OCI-LY7 (cell line): ENCODE measurements around the gene EEPD1. TPM values are rescaled to one million over a fixed set of nuclear protein-coding genes. Genes with fewer than 3 reads are reported as not detected.

Source experiments
- BruUV-seq: library from RNA; stranded (reverse); fragments of 400-500 nt; replicated peaks from 2 replicates; lab custom pipeline; 2021; lab: Mats Ljungman, UMichigan
- CTCF ChIA-PET: fragments of 300-600 bp; sonication (Branson Sonifier 250); formaldehyde crosslinking; loops from one replicate; lab custom pipeline; 2022; ENCODE audit warnings: antibody characterized with exemption; ENCODE audit not compliant: unreplicated experiment; lab: Charles Lee
- POLR2A ChIA-PET: fragments of 300-600 bp; sonication (Branson Sonifier 250); formaldehyde crosslinking; loops from one replicate; lab custom pipeline; 2022; ENCODE audit warnings: antibody characterized with exemption; lab: Charles Lee
- DNase-seq: peaks from one replicate; pipeline ENCODE4 v3.0.0-alpha.2; 2015; ENCODE audit warnings: low spot score
- H2AFZ ChIP-seq: fragments of 200-600 bp; sonication (generic), shearing (Covaris generic); 2 replicates; pipeline ENCODE4 v1.6.1; 2014; ENCODE audit warnings: mild to moderate bottlenecking, antibody characterized with exemption, low read length, moderate library complexity
- H3K27ac ChIP-seq: fragments of 200-600 bp; sonication (generic); 2 replicates; pipeline ENCODE4 v1.5.1; 2014; ENCODE audit warnings: mixed run types, low read depth, mild to moderate bottlenecking, moderate library complexity, low read length, inconsistent platforms; ENCODE audit not compliant: poor library complexity, severe bottlenecking
- H3K36me3 ChIP-seq: fragments of 200-600 bp; sonication (generic); 2 replicates; pipeline ENCODE4 v1.6.1; 2014; ENCODE audit warnings: mild to moderate bottlenecking, antibody characterized with exemption, low read length, moderate library complexity, mixed read lengths; ENCODE audit not compliant: insufficient read depth
- H3K4me1 ChIP-seq: fragments of 200-600 bp; sonication (generic); 2 replicates; pipeline ENCODE4 v1.5.1; 2014; ENCODE audit warnings: mild to moderate bottlenecking, low read length; ENCODE audit not compliant: insufficient read depth, poor library complexity, severe bottlenecking
- H3K4me2 ChIP-seq: fragments of 200-600 bp; sonication (generic); 2 replicates; pipeline ENCODE4 v1.6.1; 2014; ENCODE audit warnings: mild to moderate bottlenecking, low read length
- H3K4me3 ChIP-seq: fragments of 200-600 bp; sonication (generic); 2 replicates; pipeline ENCODE4 v1.5.1; 2014; ENCODE audit warnings: mild to moderate bottlenecking, low read depth, low read length; ENCODE audit not compliant: poor library complexity, severe bottlenecking
- H3K79me2 ChIP-seq: fragments of 200-600 bp; sonication (generic); 2 replicates; pipeline ENCODE4 v1.6.1; 2016; ENCODE audit warnings: low read depth, mild to moderate bottlenecking, low read length, moderate library complexity, mixed read lengths; ENCODE audit not compliant: insufficient read depth
- H3K9me2 ChIP-seq: fragments of 200-600 bp; sonication (generic); 2 replicates; pipeline ENCODE4 v1.6.1; 2016; ENCODE audit warnings: mild to moderate bottlenecking, low read length, mixed read lengths; ENCODE audit not compliant: insufficient read depth
- H3K9me3 ChIP-seq: fragments of 200-600 bp; sonication (generic); 2 replicates; pipeline ENCODE4 v1.6.1; 2014; ENCODE audit warnings: mild to moderate bottlenecking, mixed run types, low read length, mixed read lengths
- H4K20me1 ChIP-seq: fragments of 200-600 bp; sonication (generic); 2 replicates; pipeline ENCODE4 v1.6.1; 2014; ENCODE audit warnings: mild to moderate bottlenecking, antibody characterized with exemption, low read length, moderate library complexity, mixed read lengths; ENCODE audit not compliant: insufficient read depth
- CTCF ChIP-seq: fragments of 200-600 bp; sonication (generic); conservative IDR thresholded peaks from 2 replicates; pipeline ENCODE4 v1.5.1; 2014; ENCODE audit warnings: mild to moderate bottlenecking, antibody characterized with exemption, low read length, moderate library complexity, mixed read lengths
- EZH2phosphoT487 ChIP-seq: fragments of 200-600 bp; sonication (generic); IDR thresholded peaks from 2 replicates; pipeline ENCODE4 v1.6.1; 2018; ENCODE audit warnings: low read depth, borderline replicate concordance, mild to moderate bottlenecking, mixed run types, antibody characterized with exemption, low read length, moderate library complexity, mixed read lengths
- intact Hi-C: fragments of 100-400 bp; cut with micrococcal nuclease; formaldehyde crosslinking; loops from one replicate; pipeline ENCODE4 v1.10.0; 2022; ENCODE audit not compliant: unreplicated experiment
- total RNA-seq, 2 experiments: library from RNA; depleted of rRNA in 1 of 2; stranded (reverse); fragments of >200 nt in 1 of 2; shearing (Covaris generic) in 1 of 2; gene quantifications; 2 replicates each; pipeline ENCODE4 v1.2.3, GENCODE V29; 2014 to 2022

EEPD1 gene
- total RNA-seq, 2 experiments from 2014 or later: 1.7 to 8.1 TPM

GRCh38 chr7:36112969-36113368 is 40.1 kb upstream of the EEPD1 start:
- Histone ChIP-seq H3K4me1 (no peaks in the 10 kb centered on the region), H3K36me3 (no peaks in the 10 kb centered on the region), H3K9me2 (no peaks in the 10 kb centered on the region), H3K27ac (no peak overlapping the region), H2AFZ (no peak overlapping the region), H3K4me3 (no peak overlapping the region), H3K9me3 (no peaks in the 10 kb centered on the region), H3K4me2 (no peak overlapping the region), H3K79me2 (no peaks in the 10 kb centered on the region), H4K20me1 (no peaks in the 10 kb centered on the region)
- no peak for DNase-seq
- intact Hi-C loops: no loop called here
- TF ChIP-seq CTCF: no peak
- TF ChIP-seq EZH2phosphoT487: no peak
- BruUV-seq: no TSS peak
- POLR2A ChIA-PET: no interaction called here
- CTCF ChIA-PET: no interaction called here

GRCh38 chr7:36114355-36114754 is 38.7 kb upstream of the EEPD1 start:
- intact Hi-C loops: no loop called here
- Histone ChIP-seq H3K9me3 (no peaks in the 10 kb centered on the region), H3K4me2 (no peak overlapping the region), H4K20me1 (no peaks in the 10 kb centered on the region), H3K9me2 (no peaks in the 10 kb centered on the region), H3K4me1 (no peaks in the 10 kb centered on the region), H3K36me3 (no peaks in the 10 kb centered on the region), H3K79me2 (no peaks in the 10 kb centered on the region), H3K4me3 (no peak overlapping the region), H2AFZ (no peak overlapping the region), H3K27ac (no peak overlapping the region)
- BruUV-seq: no TSS peak
- DNase-seq: no peak
- POLR2A ChIA-PET: no interaction called here
- CTCF ChIA-PET: no interaction called here
- TF ChIP-seq EZH2phosphoT487: no peak
- TF ChIP-seq CTCF: no peak

DNA sequence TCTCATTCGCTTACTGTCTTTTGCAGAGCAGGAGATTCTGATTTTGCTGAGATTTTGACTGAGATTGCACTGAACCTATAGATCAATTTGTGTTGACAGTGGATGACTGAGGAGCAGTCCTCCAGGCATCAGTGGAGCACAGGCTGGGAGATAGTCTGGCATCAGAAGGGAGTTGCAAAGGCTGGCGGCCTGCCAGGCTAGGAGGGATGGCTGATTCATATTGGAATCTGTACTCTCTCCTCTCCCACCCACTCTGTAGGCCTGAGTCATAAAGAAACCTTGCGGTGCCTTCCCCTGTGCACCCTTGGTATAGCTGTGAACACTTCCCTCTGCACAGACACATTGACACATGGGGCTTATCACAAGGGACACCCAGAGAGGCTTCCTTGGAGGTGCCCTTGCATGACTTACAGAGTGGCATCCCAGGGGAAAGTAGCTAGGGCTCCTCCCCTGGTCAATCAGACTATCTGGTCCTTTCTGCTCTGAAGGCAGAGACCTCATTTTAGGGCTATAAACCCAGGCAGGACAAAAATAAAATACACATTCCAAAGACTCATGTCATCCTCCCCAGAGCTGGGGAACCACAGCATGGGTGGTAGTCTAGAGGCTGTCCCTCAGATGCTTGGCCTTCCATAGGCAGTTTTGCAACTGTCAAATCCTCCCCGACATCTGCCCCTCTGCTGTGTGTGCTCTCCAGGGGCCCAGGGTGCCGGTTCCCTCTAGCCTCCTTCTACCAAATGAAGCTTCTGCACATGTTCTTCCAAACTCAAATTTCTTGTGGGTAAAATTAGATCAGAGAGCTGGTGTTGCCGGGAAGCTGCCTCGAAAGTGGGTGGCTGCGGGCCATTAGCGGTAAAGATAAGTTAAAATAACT is 37.4 kb upstream of the EEPD1 start:
- ChIA-PET POLR2A (no interaction called here), CTCF (interaction anchor here (0.6 kb wide), 1 partner anchor 131 kb away, joined by 9 read pairs; no protein-coding TSS in a partner anchor)
- H3K4me1 ChIP-seq: no peaks in the 10 kb centered on the region
- intact Hi-C loops: no loop called here
- no peak overlapping the region for H3K4me2 ChIP-seq
- H2AFZ ChIP-seq: no peak overlapping the region
- H3K4me3 ChIP-seq: no peak overlapping the region
- no peaks in the 10 kb centered on the region for H3K36me3 ChIP-seq
- DNase-seq: no peak
- H4K20me1 ChIP-seq: no peaks in the 10 kb centered on the region
- no TSS peak for BruUV-seq
- H3K9me2 ChIP-seq: no peaks in the 10 kb centered on the region
- TF ChIP-seq EZH2phosphoT487 (no peak), CTCF (no peak)
- no peak overlapping the region for H3K27ac ChIP-seq
- H3K9me3 ChIP-seq: no peaks in the 10 kb centered on the region
- no peaks in the 10 kb centered on the region for H3K79me2 ChIP-seq
